Caco-2 (cell line): ENCODE results near the gene SHLD1. TPM values are rescaled to one million over a fixed set of nuclear protein-coding genes. Genes with fewer than 3 reads are reported as not detected.
A peak's percentile ranks its signal among the peaks of the same experiment; 100 is the strongest.

Experiments used
- BruUV-seq: library from RNA; stranded (reverse); fragments of 400-500 nt; replicated peaks from 2 replicates; lab custom pipeline; 2021; lab: Mats Ljungman, UMichigan
- CTCF ChIA-PET: fragments of 300-600 bp; sonication (Branson Sonifier 250); formaldehyde crosslinking; loops from one replicate; lab custom pipeline; 2022; ENCODE audit warnings: antibody characterized with exemption; lab: Charles Lee
- POLR2A ChIA-PET: fragments of 300-600 bp; sonication (Branson Sonifier 250); formaldehyde crosslinking; loops from one replicate; lab custom pipeline; 2022; ENCODE audit warnings: antibody characterized with exemption; lab: Charles Lee
- DNase-seq, 2 experiments: peaks; one replicate each; pipeline versions ENCODE4 v3.0.0 to v3.0.0-alpha.2; 2020 to 2022
- H3K27me3 ChIP-seq: replicated peaks from 2 replicates; pipeline ENCODE4 v1.6.0; 2011; ENCODE audit warnings: low read length; ENCODE audit not compliant: control insufficient read depth, insufficient read depth
- H3K36me3 ChIP-seq: 2 replicates; pipeline ENCODE4 v1.5.1; 2011; ENCODE audit warnings: low read length; ENCODE audit not compliant: control insufficient read depth, insufficient read depth
- H3K4me1 ChIP-seq: fragments of 250-450 bp; sonication (Bioruptor Pico); 2 replicates; pipeline ENCODE4 v1.5.1; 2020; ENCODE audit warnings: mild to moderate bottlenecking
- H3K4me3 ChIP-seq: 2 replicates; pipeline ENCODE4 v1.5.1; 2011; ENCODE audit warnings: low read depth, mild to moderate bottlenecking, control low read depth, low read length
- H3K9me3 ChIP-seq: fragments of 250-450 bp; sonication (Bioruptor Pico); 2 replicates; pipeline ENCODE4 v1.5.1; 2020; ENCODE audit warnings: mild to moderate bottlenecking, moderate library complexity
- H3K27ac Mint-ChIP-seq: one replicate; pipeline ENCODE4 v1.8.0; 2022; ENCODE audit warnings: mixed read lengths; ENCODE audit not compliant: unreplicated experiment
- H3K27me3 Mint-ChIP-seq: one replicate; pipeline ENCODE4 v1.8.0; 2022; ENCODE audit warnings: mixed read lengths; ENCODE audit not compliant: insufficient read depth, unreplicated experiment
- H3K36me3 Mint-ChIP-seq: one replicate; pipeline ENCODE4 v1.8.0; 2022; ENCODE audit warnings: mild to moderate bottlenecking, mixed read lengths; ENCODE audit not compliant: insufficient read depth, unreplicated experiment
- H3K4me1 Mint-ChIP-seq: one replicate; pipeline ENCODE4 v1.8.0; 2022; ENCODE audit warnings: low read depth, mixed read lengths; ENCODE audit not compliant: unreplicated experiment
- H3K4me3 Mint-ChIP-seq: one replicate; pipeline ENCODE4 v1.8.0; 2022; ENCODE audit warnings: mild to moderate bottlenecking, moderate library complexity, mixed read lengths; ENCODE audit not compliant: unreplicated experiment
- H3K9me3 Mint-ChIP-seq: one replicate; pipeline ENCODE4 v1.8.0; 2022; ENCODE audit warnings: mixed read lengths; ENCODE audit not compliant: unreplicated experiment
- intact Hi-C: fragments of 100-400 bp; cut with micrococcal nuclease; formaldehyde crosslinking; loops from one replicate; pipeline ENCODE4 v1.10.0; 2022; ENCODE audit not compliant: unreplicated experiment
- total RNA-seq: library from RNA; stranded (reverse); gene quantifications from 2 replicates; pipeline ENCODE4 v1.2.3, GENCODE V29; 2022
- TF ChIP-seq, protein P1 (sequence below), 2 experiments: fragments of 200-600 bp in 1 of 2; IDR thresholded peaks; 1 replicate in 1 of 2; 2 replicates in 1 of 2; pipeline versions ENCODE4 v1.5.1 to v1.8.0; 2011 to 2022; ENCODE audit warnings: antibody characterized with exemption in 1 of 2, control low read depth in 1 of 2, inconsistent platforms in 1 of 2, low read depth in 1 of 2, low read length in 1 of 2, mild to moderate bottlenecking in 1 of 2, moderate library complexity in 1 of 2; ENCODE audit not compliant: insufficient read depth in 1 of 2, severe bottlenecking in 1 of 2, unreplicated experiment in 1 of 2

Gene SHLD1
- total RNA-seq, 1 experiment from 2014 or later, result 4.8 TPM

GRCh38 chr20:5751856-5752255 lies 1.7 kb downstream of the SHLD1 start:
- H3K4me1 Mint-ChIP-seq, result peaks cover 29% of the 10 kb centered on the region
- DNase-seq, result peak in 1 of 2 experiments; percentile 72
- peak overlapping the region; percentile 89 for H3K27ac Mint-ChIP-seq
- BruUV-seq, result no TSS peak
- H3K27me3 ChIP-seq, result no peaks in the 10 kb centered on the region
- peak overlapping the region; percentile 74 for H3K4me3 Mint-ChIP-seq
- intact Hi-C loops, result loop anchor here (2.0 kb wide), 1 partner anchor 29 kb away; no protein-coding TSS in a partner anchor
- no peaks in the 10 kb centered on the region for H3K27me3 Mint-ChIP-seq
- H3K36me3 ChIP-seq, result no peaks in the 10 kb centered on the region
- H3K9me3 ChIP-seq, result 0 out of 2 replicates have a peak, but pooled peaks cover 4% of the 10 kb centered on the region
- peaks cover 29% of the 10 kb centered on the region for H3K36me3 Mint-ChIP-seq
- H3K9me3 Mint-ChIP-seq, result peaks cover 8% of the 10 kb centered on the region
- ChIA-PET POLR2A (interaction anchor here (0.6 to 1.1 kb wide), 2 partner anchors 199 to 238 kb away, joined by 6 to 7 read pairs; partner anchors contain the start of genes MCM8 and TRMT6), CTCF (interaction anchor here (1.8 kb wide), 1 partner anchor 36 kb away, joined by 6 read pairs; no protein-coding TSS in a partner anchor)
- H3K4me3 ChIP-seq, result no peak overlapping the region
- H3K4me1 ChIP-seq, result peaks cover 58% of the 10 kb centered on the region
- TF ChIP-seq, protein P1, sequence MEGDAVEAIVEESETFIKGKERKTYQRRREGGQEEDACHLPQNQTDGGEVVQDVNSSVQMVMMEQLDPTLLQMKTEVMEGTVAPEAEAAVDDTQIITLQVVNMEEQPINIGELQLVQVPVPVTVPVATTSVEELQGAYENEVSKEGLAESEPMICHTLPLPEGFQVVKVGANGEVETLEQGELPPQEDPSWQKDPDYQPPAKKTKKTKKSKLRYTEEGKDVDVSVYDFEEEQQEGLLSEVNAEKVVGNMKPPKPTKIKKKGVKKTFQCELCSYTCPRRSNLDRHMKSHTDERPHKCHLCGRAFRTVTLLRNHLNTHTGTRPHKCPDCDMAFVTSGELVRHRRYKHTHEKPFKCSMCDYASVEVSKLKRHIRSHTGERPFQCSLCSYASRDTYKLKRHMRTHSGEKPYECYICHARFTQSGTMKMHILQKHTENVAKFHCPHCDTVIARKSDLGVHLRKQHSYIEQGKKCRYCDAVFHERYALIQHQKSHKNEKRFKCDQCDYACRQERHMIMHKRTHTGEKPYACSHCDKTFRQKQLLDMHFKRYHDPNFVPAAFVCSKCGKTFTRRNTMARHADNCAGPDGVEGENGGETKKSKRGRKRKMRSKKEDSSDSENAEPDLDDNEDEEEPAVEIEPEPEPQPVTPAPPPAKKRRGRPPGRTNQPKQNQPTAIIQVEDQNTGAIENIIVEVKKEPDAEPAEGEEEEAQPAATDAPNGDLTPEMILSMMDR (IDR thresholded peaks at IDR 0.05; ENCODE audit: insufficient read depth in 1 of 2, low read depth in 1 of 2, low read length in 1 of 2, severe bottlenecking in 1 of 2, unreplicated experiment in 1 of 2), result no peak

DNA sequence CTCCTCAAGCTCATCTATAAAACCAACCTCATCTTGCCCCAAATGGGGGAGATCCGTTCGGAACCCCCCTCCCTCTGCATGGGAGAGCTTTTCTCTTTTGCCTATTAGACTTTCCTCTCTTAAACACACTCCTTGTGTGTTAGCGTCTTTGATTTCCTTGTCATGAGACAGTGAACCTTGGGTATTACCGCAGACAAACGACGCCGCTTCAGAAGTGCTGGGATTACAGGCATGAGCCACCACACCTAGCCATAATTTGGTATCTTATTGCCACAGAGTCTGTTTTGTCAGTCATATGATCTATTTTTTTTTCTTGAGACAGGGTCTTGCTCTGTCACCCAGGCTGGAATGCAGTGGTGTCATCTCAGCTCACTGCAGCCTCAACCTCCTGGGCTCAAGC lies 3.6 kb downstream of the SHLD1 start:
- CTCF ChIA-PET, result no interaction called here
- intact Hi-C loops, result no loop called here
- H3K27me3 Mint-ChIP-seq, result no peaks in the 10 kb centered on the region
- Histone ChIP-seq H3K4me3 (no peak overlapping the region), H3K27me3 (no peaks in the 10 kb centered on the region), H3K9me3 (0 out of 2 replicates have a peak, but pooled peaks cover 4% of the 10 kb centered on the region), H3K4me1 (peaks cover 43% of the 10 kb centered on the region), H3K36me3 (no peaks in the 10 kb centered on the region)
- H3K27ac Mint-ChIP-seq, result peak overlapping the region; percentile 61
- TF ChIP-seq, protein P1 (IDR thresholded peaks at IDR 0.05; ENCODE audit: insufficient read depth in 1 of 2, low read depth in 1 of 2, low read length in 1 of 2, severe bottlenecking in 1 of 2, unreplicated experiment in 1 of 2), result no peak
- peaks cover 38% of the 10 kb centered on the region for H3K36me3 Mint-ChIP-seq
- POLR2A ChIA-PET, result no interaction called here
- H3K9me3 Mint-ChIP-seq, result no peaks in the 10 kb centered on the region
- no peak overlapping the region for H3K4me3 Mint-ChIP-seq
- no TSS peak for BruUV-seq
- no peak for DNase-seq
- H3K4me1 Mint-ChIP-seq, result peaks cover 14% of the 10 kb centered on the region

DNA sequence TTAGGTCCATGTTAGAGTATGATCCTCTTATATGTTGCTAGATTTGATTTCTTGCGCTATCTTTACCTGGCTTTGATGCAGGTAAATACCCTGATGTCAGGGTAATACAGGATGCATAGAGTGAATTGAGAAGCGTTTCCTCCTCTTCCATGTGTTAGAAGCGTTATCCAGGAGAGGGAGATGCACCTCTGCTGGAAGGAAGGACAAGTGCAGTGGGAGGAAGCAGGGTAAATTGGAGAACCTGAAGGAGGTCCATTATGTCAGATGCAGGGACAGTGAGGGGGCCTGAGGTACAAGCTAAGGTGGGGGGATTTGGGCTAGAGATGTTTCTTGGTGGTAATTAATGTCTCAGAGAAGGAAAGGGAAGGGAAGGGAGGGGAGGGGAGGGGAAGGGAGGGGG lies 7.7 kb downstream of the SHLD1 start:
- no peaks in the 10 kb centered on the region for H3K9me3 ChIP-seq
- intact Hi-C loops, result no loop called here
- H3K4me3 Mint-ChIP-seq, result no peak overlapping the region
- TF ChIP-seq, protein P1 (IDR thresholded peaks at IDR 0.05; ENCODE audit: insufficient read depth in 1 of 2, low read depth in 1 of 2, low read length in 1 of 2, severe bottlenecking in 1 of 2, unreplicated experiment in 1 of 2), result no peak
- H3K4me1 ChIP-seq, result peaks cover 23% of the 10 kb centered on the region
- H3K27me3 Mint-ChIP-seq, result no peaks in the 10 kb centered on the region
- H3K9me3 Mint-ChIP-seq, result no peaks in the 10 kb centered on the region
- BruUV-seq, result no TSS peak
- ChIA-PET CTCF (no interaction called here), POLR2A (no interaction called here)
- H3K36me3 ChIP-seq, result no peaks in the 10 kb centered on the region
- peaks cover 14% of the 10 kb centered on the region for H3K4me1 Mint-ChIP-seq
- no peak for DNase-seq
- H3K4me3 ChIP-seq, result no peak overlapping the region
- no peaks in the 10 kb centered on the region for H3K27me3 ChIP-seq
- peaks cover 40% of the 10 kb centered on the region for H3K36me3 Mint-ChIP-seq
- no peak overlapping the region for H3K27ac Mint-ChIP-seq
